GM12878 (cell line): ENCODE results near the gene PPA1. TPM values are rescaled to one million over a fixed set of nuclear protein-coding genes. Genes with fewer than 3 reads are reported as not detected.
"Not testable (repeated sequence)": the region's sequence is repeated elsewhere in the genome, so short reads cannot be mapped to it uniquely, and the experiment has no call there.

Source experiments
- ATAC-seq: fragments of 200-7000 bp; cut with Tn5 transposase; 3 replicates; pipeline ENCODE4 v1.9.1; 2020; ENCODE audit warnings: mild to moderate bottlenecking, moderate library complexity
- BruUV-seq: library from RNA; stranded (reverse); fragments of 400-500 nt; replicated peaks from 2 replicates; lab custom pipeline; 2021; lab: Mats Ljungman, UMichigan
- CTCF ChIA-PET: fragments of 300-600 bp; sonication (Branson Sonifier 250); formaldehyde crosslinking; extraction: SDS; loops from one replicate; lab custom pipeline; 2021; ENCODE audit warnings: inconsistent platforms; lab: Yijun Ruan, JAX
- POLR2A ChIA-PET: fragments of 350-600 bp; formaldehyde crosslinking; extraction: SDS; loops from one replicate; lab custom pipeline; 2021; ENCODE audit warnings: inconsistent platforms; lab: Charles Lee
- RAD21 ChIA-PET: fragments of 300-600 bp; sonication (Branson Sonifier 250); formaldehyde crosslinking; loops from one replicate; lab custom pipeline; 2023; ENCODE audit warnings: antibody characterized with exemption; ENCODE audit not compliant: unreplicated experiment; lab: Charles Lee
- SMC1A ChIA-PET: fragments of 300-600 bp; sonication (Branson Sonifier 250); formaldehyde crosslinking; loops from one replicate; lab custom pipeline; 2023; ENCODE audit not compliant: unreplicated experiment, uncharacterized antibody; lab: Charles Lee
- DNase-seq: peaks from one replicate; pipeline ENCODE4 v3.0.0-alpha.2; 2011; ENCODE audit warnings: low read depth, low spot score
- FAIRE-seq: peaks from 3 replicates; lab custom pipeline; 2011; peaks lifted over from hg19 to GRCh38; lab: Jason Lieb, UNC
- H2AFZ ChIP-seq: 2 replicates; pipeline ENCODE4 v1.6.0; 2011; ENCODE audit warnings: low read depth, low read length, control low read depth; ENCODE audit not compliant: control insufficient read depth
- H3K27ac ChIP-seq: 2 replicates; pipeline ENCODE4 v1.5.1; 2011; ENCODE audit warnings: control low read depth; ENCODE audit not compliant: control insufficient read depth, insufficient read depth
- H3K27me3 ChIP-seq, 2 experiments: replicated peaks in 1 of 2; 2 replicates each; pipeline versions ENCODE4 v1.6.0 to v1.6.1; 2011; ENCODE audit warnings: low read length in 1 of 2; ENCODE audit not compliant: control insufficient read depth in 2 of 2, insufficient read depth in 2 of 2
- H3K36me3 ChIP-seq, 2 experiments: 2 replicates each; pipeline ENCODE4 v1.5.1; 2011; ENCODE audit warnings: low read length in 1 of 2; ENCODE audit not compliant: control insufficient read depth in 2 of 2, insufficient read depth in 2 of 2
- H3K4me1 ChIP-seq: 2 replicates; pipeline ENCODE4 v1.6.1; 2011; ENCODE audit warnings: mild to moderate bottlenecking, low read length, moderate library complexity, mixed read lengths; ENCODE audit not compliant: control insufficient read depth, insufficient read depth
- H3K4me2 ChIP-seq: 2 replicates; pipeline ENCODE4 v1.6.0; 2011; ENCODE audit warnings: control low read depth; ENCODE audit not compliant: control insufficient read depth, insufficient read depth
- H3K4me3 ChIP-seq: fragments of 200-600 bp; sonication (generic); 2 replicates; pipeline ENCODE4 v1.5.1; 2016
- H3K79me2 ChIP-seq: 2 replicates; pipeline ENCODE4 v1.6.0; 2011; ENCODE audit warnings: low read length; ENCODE audit not compliant: control insufficient read depth, insufficient read depth
- H3K9ac ChIP-seq: 2 replicates; pipeline ENCODE4 v1.8.0; 2011; ENCODE audit warnings: low read length, control low read depth, mixed read lengths; ENCODE audit not compliant: control insufficient read depth, insufficient read depth
- H3K9me3 ChIP-seq: replicated peaks from 3 replicates; pipeline ENCODE4 v1.5.1; 2011; ENCODE audit warnings: mild to moderate bottlenecking, low read length; ENCODE audit not compliant: control insufficient read depth, insufficient read depth
- H4K20me1 ChIP-seq: 2 replicates; pipeline ENCODE4 v1.6.0; 2011; ENCODE audit not compliant: control insufficient read depth, insufficient read depth
- ASH2L ChIP-seq: fragments of 300-600, 200-600 bp; sonication (generic); IDR thresholded peaks from 2 replicates; pipeline ENCODE4 v1.6.1; 2017; ENCODE audit warnings: low read depth, mild to moderate bottlenecking, borderline replicate concordance
- CEBPB ChIP-seq, 2 experiments: fragments of 150-350 bp in 1 of 2; IDR thresholded peaks; 2 replicates each; pipeline ENCODE4 v1.6.1; 2012 to 2014; ENCODE audit warnings: low read depth in 2 of 2, low read length in 2 of 2, borderline replicate concordance in 1 of 2, inconsistent platforms in 1 of 2
- CHD4 ChIP-seq: fragments of 200-600 bp; sonication (generic); IDR thresholded peaks from 2 replicates; pipeline ENCODE4 v1.6.1; 2016; ENCODE audit warnings: mild to moderate bottlenecking
- HDGF ChIP-seq: fragments of 450-650 bp; IDR thresholded peaks from 2 replicates; pipeline ENCODE4 v1.6.1; 2016; ENCODE audit warnings: antibody characterized with exemption
- IKZF2 ChIP-seq, 2 experiments: fragments of 450-650 bp; IDR thresholded peaks; 2 replicates each; pipeline ENCODE4 v1.6.1; 2017; ENCODE audit warnings: mild to moderate bottlenecking in 2 of 2, moderate library complexity in 2 of 2
- MYC ChIP-seq: IDR thresholded peaks from 2 replicates; pipeline ENCODE4 v1.6.1; 2011; ENCODE audit warnings: mild to moderate bottlenecking, low read length, moderate library complexity, inconsistent platforms; ENCODE audit not compliant: insufficient read depth, insufficient replicate concordance, insufficient read length, severe bottlenecking
- NFYB ChIP-seq: IDR thresholded peaks from 2 replicates; pipeline ENCODE4 v1.6.1; 2011; ENCODE audit warnings: low read depth, mild to moderate bottlenecking, low read length, improper control_type of control experiment, moderate library complexity; ENCODE audit not compliant: insufficient read depth
- NR2F1 ChIP-seq: fragments of 450-650 bp; conservative IDR thresholded peaks from 2 replicates; pipeline ENCODE4 v1.6.1; 2017; ENCODE audit warnings: mild to moderate bottlenecking
- RAD51 ChIP-seq: fragments of 450-650 bp; IDR thresholded peaks from 2 replicates; pipeline ENCODE4 v1.6.1; 2016; ENCODE audit warnings: moderate library complexity, mild to moderate bottlenecking, inconsistent platforms
- ZBED1 ChIP-seq: IDR thresholded peaks from 2 replicates; pipeline ENCODE4 v1.6.1; 2016; ENCODE audit warnings: borderline replicate concordance
- WGBS: methylation state at CpG from one replicate; pipeline ENCODE4 v1.1.6; 2016; ENCODE audit warnings: low lambda C conversion rate; ENCODE audit not compliant: insufficient replicate concordance, insufficient coverage; ENCODE audit errors: missing lambda C conversion rate; 5-methylcytosine and 5-hydroxymethylcytosine counted together
- in situ Hi-C: fragments of 300-500 bp; cut with MboI; formaldehyde crosslinking; loops from 9 replicates; pipeline ENCODE4 v1.14.3; 2018; ENCODE audit warnings: mixed read lengths
- intact Hi-C: fragments of 100-400 bp; cut with micrococcal nuclease; formaldehyde crosslinking; loops from one replicate; pipeline ENCODE4 v1.14.2; 2022; ENCODE audit not compliant: unreplicated experiment
- polyA plus RNA-seq, 11 experiments: library from polyadenylated mRNA; depleted of rRNA in 4 of 11; unstranded in 6 of 11; stranded (reverse) in 5 of 11; fragments of >200 nt; fragmentation: Nextera tagmentation in 4 of 11; fragmentation: Illumina TruSeq in 1 of 11; extraction: Ambion mirVana in 4 of 11; extraction: Trizol in 1 of 11; gene quantifications; 1 replicate in 1 of 11; 2 replicates in 10 of 11; pipeline versions ENCODE4 v1.2.1 to v1.2.3, GENCODE V29; 2011 to 2016; ENCODE audit warnings: inconsistent platforms in 2 of 11, missing spikeins in 2 of 11, low read depth in 1 of 11
- total RNA-seq, 4 experiments: library from RNA; depleted of rRNA in 3 of 4; stranded (reverse); fragments of >200 nt in 3 of 4; fragmentation: Illumina TruSeq in 1 of 4; extraction: Trizol in 1 of 4; gene quantifications; 2 replicates each; pipeline versions ENCODE4 v1.2.1 to v1.2.3, GENCODE V29; 2013 to 2021
- TF ChIP-seq, protein P1 (sequence below): fragments of 450-650 bp; IDR thresholded peaks from 2 replicates; pipeline ENCODE4 v1.6.1; 2016; ENCODE audit warnings: mild to moderate bottlenecking
- TF ChIP-seq, protein P2 (sequence below): fragments of 450-650 bp; formaldehyde crosslinking; IDR thresholded peaks from 2 replicates; pipeline ENCODE4 v1.4.0; 2022; ENCODE audit warnings: mild to moderate bottlenecking, moderate library complexity

PPA1 gene
- total and polyA plus RNA-seq, 10 of the 15 experiments (the other 5 are each of a cell fraction or from before 2014, with no cell fraction given) = 224 to 452 (median 346) TPM

DNA sequence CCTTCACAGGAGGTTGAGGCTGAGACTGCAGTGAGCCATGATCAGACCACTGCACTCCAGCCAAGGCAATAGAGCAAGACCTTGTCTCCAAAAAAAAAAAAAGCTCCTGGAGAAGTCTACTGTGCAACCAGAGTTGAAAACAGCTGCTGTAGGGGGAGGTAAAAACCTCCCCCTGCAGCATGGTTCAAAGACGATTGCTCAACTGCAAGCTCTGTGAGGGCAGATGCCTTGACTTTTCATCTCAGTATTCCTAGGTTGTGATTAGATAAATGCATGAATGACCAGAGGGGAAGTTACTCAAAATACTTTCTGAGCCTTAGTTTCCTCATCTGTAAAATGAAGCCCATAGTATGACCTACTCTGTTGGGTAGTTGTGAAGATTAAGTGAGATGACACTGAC lies 25.0 kb upstream of the PPA1 start:
- ChIA-PET SMC1A (interaction anchor here (1.7 kb wide), 1 partner anchor 106 kb away, joined by 3 read pairs; no protein-coding TSS in a partner anchor), POLR2A (interaction anchor here (0.7 kb wide), 1 partner anchor 28 kb away, joined by 3 read pairs; no protein-coding TSS in a partner anchor), CTCF (interaction anchor here (1.2 kb wide), 1 partner anchor 14 kb away, joined by 3 read pairs; no protein-coding TSS in a partner anchor), RAD21 (no interaction called here)
- H2AFZ ChIP-seq = no peak overlapping the region
- in situ Hi-C loops (no loop called here), intact Hi-C loops (no loop called here)
- H3K4me1 ChIP-seq = no peaks in the 10 kb centered on the region
- no peak overlapping the region for H3K9ac ChIP-seq
- no peak overlapping the region for H3K4me2 ChIP-seq
- DNase-seq (no peak), ATAC-seq (no peak), FAIRE-seq (no peak)
- no peaks in the 10 kb centered on the region for H3K36me3 ChIP-seq
- H3K4me3 ChIP-seq = no peak overlapping the region
- BruUV-seq = no TSS peak
- WGBS = 0% methylated on average over 1 of the region's 1 CpG
- TF ChIP-seq ASH2L (no peak), IKZF2 (IDR thresholded peaks at IDR 0.05) (no peak), CEBPB (IDR thresholded peaks at IDR 0.05; ENCODE audit: borderline replicate concordance in 1 of 2, low read depth in 2 of 2, low read length in 2 of 2) (no peak), NFYB (no peak), RAD51 (no peak), MYC (no peak), CHD4 (no peak), HDGF (no peak), NR2F1 (no peak), ZBED1 (no peak)
- TF ChIP-seq, protein P1, sequence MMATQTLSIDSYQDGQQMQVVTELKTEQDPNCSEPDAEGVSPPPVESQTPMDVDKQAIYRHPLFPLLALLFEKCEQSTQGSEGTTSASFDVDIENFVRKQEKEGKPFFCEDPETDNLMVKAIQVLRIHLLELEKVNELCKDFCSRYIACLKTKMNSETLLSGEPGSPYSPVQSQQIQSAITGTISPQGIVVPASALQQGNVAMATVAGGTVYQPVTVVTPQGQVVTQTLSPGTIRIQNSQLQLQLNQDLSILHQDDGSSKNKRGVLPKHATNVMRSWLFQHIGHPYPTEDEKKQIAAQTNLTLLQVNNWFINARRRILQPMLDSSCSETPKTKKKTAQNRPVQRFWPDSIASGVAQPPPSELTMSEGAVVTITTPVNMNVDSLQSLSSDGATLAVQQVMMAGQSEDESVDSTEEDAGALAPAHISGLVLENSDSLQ = no peak
- TF ChIP-seq, protein P2, sequence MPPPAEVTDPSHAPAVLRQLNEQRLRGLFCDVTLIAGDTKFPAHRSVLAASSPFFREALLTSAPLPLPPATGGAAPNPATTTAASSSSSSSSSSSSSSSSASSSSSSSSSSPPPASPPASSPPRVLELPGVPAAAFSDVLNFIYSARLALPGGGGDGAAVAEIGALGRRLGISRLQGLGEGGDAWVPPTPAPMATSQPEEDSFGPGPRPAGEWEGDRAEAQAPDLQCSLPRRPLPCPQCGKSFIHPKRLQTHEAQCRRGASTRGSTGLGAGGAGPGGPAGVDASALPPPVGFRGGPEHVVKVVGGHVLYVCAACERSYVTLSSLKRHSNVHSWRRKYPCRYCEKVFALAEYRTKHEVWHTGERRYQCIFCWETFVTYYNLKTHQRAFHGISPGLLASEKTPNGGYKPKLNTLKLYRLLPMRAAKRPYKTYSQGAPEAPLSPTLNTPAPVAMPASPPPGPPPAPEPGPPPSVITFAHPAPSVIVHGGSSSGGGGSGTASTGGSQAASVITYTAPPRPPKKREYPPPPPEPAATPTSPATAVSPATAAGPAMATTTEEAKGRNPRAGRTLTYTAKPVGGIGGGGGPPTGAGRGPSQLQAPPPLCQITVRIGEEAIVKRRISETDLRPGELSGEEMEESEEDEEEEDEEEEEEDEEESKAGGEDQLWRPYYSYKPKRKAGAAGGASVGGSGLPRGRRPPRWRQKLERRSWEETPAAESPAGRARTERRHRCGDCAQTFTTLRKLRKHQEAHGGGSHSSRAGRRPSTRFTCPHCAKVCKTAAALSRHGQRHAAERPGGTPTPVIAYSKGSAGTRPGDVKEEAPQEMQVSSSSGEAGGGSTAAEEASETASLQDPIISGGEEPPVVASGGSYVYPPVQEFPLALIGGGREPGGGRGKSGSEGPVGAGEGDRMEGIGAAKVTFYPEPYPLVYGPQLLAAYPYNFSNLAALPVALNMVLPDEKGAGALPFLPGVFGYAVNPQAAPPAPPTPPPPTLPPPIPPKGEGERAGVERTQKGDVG (CRISPR knock-in tag) = no peak
- H3K27ac ChIP-seq = no peak overlapping the region
- peaks cover 15% of the 10 kb centered on the region; the same call in 2 of the 3 replicates for H3K9me3 ChIP-seq
- H3K27me3 ChIP-seq = peaks cover 2 to 16% of the 10 kb centered on the region in 2 experiments
- no peaks in the 10 kb centered on the region for H3K79me2 ChIP-seq
- H4K20me1 ChIP-seq = no peaks in the 10 kb centered on the region

DNA sequence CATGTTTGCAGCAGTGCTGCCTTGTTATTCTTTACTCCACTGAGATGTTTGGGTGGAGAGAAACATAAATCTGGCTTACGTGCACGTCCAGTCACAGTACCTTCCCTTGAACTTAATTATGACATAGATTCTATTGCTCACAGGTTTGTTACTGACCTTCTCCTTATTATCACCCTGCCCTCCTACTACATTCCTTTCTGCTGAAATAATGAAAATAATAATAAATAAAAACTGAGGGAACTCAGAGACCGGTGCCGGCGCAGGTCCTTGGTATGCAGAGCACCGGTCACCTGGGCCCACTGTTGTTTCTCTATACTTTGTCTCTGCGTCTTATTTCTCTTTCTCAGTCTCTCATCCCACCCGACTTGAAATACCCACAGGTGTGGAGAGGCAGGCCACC lies 24.6 kb upstream of the PPA1 start:
- H3K4me2 ChIP-seq, in situ Hi-C loops, BruUV-seq: not testable (repeated sequence)

More for the DNA sequence above, 24.6 kb upstream of the PPA1 start:
- ATAC-seq, H2AFZ ChIP-seq, H3K79me2 ChIP-seq, H3K9ac ChIP-seq, RAD21 ChIA-PET, H3K4me3 ChIP-seq, FAIRE-seq, H4K20me1 ChIP-seq, H3K36me3 ChIP-seq, H3K27ac ChIP-seq, DNase-seq, H3K4me1 ChIP-seq, intact Hi-C loops: not testable (repeated sequence)
- POLR2A ChIA-PET = interaction anchor here (0.7 kb wide), 1 partner anchor 29 kb away, joined by 3 read pairs; no protein-coding TSS in a partner anchor
- peaks cover 15% of the 10 kb centered on the region; the same call in 2 of the 3 replicates for H3K9me3 ChIP-seq
- SMC1A ChIA-PET = interaction anchor here (1.7 kb wide), 1 partner anchor 106 kb away, joined by 3 read pairs; no protein-coding TSS in a partner anchor
- 64% methylated on average over 8 of the region's 8 CpGs for WGBS
- peaks cover 3 to 16% of the 10 kb centered on the region in 2 experiments for H3K27me3 ChIP-seq
- CTCF ChIA-PET = interaction anchor here (1.2 kb wide), 1 partner anchor 14 kb away, joined by 3 read pairs; no protein-coding TSS in a partner anchor
